Measurements from ENCODE around the gene KCNN3. TPM values are rescaled to one million over a fixed set of nuclear protein-coding genes. Genes with fewer than 3 reads are reported as not detected.

KCNN3 gene
- total RNA-seq, 1 donor from 2014 or later = 0.07 TPM

- intact Hi-C loops (cut with micrococcal nuclease) = no loop called here
Measured at GRCh38 chr1:154880671-154881070, 10.6 kb upstream of the KCNN3 start.

- intact Hi-C loops (cut with micrococcal nuclease) = loop anchor here (10.0 kb wide), 2 partner anchors 56 to 104 kb away; partner anchors contain the start of gene PMVK
Measured at GRCh38 chr1:154879038-154879421, 8.9 kb upstream of the KCNN3 start.

GRCh38 chr1:154878371-154879037, 8.4 kb upstream of the KCNN3 start:
- intact Hi-C loops (cut with micrococcal nuclease) = loop anchor here (1.0 to 10.0 kb wide), 5 partner anchors 56 to 399 kb away; partner anchors contain the start of gene PMVK

- intact Hi-C loops (cut with micrococcal nuclease) = loop anchor here (10.0 kb wide), 2 partner anchors 57 to 103 kb away; partner anchors contain the start of gene PMVK
Measured at GRCh38 chr1:154877370-154877974, 7.4 kb upstream of the KCNN3 start.

- intact Hi-C loops (cut with micrococcal nuclease) = loop anchor here (10.0 kb wide), 2 partner anchors 58 to 102 kb away; partner anchors contain the start of gene PMVK
Measured at GRCh38 chr1:154876842-154877369, 6.8 kb upstream of the KCNN3 start.

- intact Hi-C loops (cut with micrococcal nuclease) = loop anchor here (10.0 kb wide), 2 partner anchors 60 to 100 kb away; partner anchors contain the start of gene PMVK
Measured at GRCh38 chr1:154874465-154874864, 4.4 kb upstream of the KCNN3 start.

GRCh38 chr1:154873321-154873950, 3.4 kb upstream of the KCNN3 start:
- intact Hi-C loops (cut with micrococcal nuclease) = loop anchor here (10.0 kb wide), 2 partner anchors 61 to 99 kb away; partner anchors contain the start of gene PMVK

- intact Hi-C loops (cut with micrococcal nuclease) = loop anchor here (10.0 kb wide), 2 partner anchors 63 to 97 kb away; partner anchors contain the start of gene PMVK
Measured at GRCh38 chr1:154871374-154871773, 1.3 kb upstream of the KCNN3 start.

- intact Hi-C loops (cut with micrococcal nuclease) = loop anchor here (10.0 kb wide), 2 partner anchors 64 to 96 kb away; partner anchors contain the start of gene PMVK
Measured at GRCh38 chr1:154870734-154871133, 653 bp upstream of the KCNN3 start.

DNA sequence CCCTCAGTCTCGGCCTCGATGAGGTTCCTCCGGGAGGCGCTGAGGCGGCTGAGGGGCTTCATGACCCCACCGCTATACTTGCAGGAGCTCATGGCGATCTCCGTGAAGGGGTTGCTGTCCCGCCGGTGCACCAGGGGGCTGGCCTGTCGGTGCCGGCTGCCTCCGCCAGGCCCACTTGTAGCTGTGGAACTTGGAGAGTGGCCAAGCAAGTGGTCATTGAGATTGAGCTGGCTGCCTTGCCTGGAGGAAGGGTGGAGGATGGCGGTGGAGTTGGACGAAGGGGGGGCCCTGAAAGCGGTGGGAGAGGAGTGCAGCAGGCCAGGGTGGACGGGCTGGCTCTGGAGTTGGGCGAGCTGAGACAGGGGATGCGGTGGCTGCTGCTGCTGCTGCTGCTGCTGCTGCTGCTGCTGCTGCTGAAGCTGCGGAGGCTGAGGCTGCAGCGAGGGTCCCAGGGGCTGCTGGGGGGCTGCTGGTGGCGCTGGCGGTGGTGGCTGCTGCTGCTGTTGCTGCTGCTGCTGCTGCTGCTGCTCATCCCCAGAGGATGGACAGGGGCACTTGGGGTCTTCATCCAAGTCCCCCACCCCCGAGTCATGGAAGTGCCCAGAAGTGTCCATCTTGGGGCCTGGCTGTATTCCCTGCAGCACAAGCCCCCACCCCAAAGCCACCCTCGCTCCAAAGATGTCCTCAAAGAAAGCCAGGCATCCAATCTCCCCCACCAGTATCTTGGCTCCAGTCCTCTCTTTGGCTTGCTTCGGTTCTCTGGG, 548 bp downstream of the KCNN3 start:
- intact Hi-C loops (cut with micrococcal nuclease) = loop anchor here (10.0 kb wide), 2 partner anchors 65 to 95 kb away; partner anchors contain the start of gene PMVK

- intact Hi-C loops (cut with micrococcal nuclease) = no loop called here
Measured at GRCh38 chr1:154867841-154868605, 2.1 kb downstream of the KCNN3 start.

GRCh38 chr1:154867064-154867825, 2.8 kb downstream of the KCNN3 start:
- intact Hi-C loops (cut with micrococcal nuclease) = no loop called here

- intact Hi-C loops (cut with micrococcal nuclease) = no loop called here
Measured at GRCh38 chr1:154866257-154867063, 3.6 kb downstream of the KCNN3 start.

DNA sequence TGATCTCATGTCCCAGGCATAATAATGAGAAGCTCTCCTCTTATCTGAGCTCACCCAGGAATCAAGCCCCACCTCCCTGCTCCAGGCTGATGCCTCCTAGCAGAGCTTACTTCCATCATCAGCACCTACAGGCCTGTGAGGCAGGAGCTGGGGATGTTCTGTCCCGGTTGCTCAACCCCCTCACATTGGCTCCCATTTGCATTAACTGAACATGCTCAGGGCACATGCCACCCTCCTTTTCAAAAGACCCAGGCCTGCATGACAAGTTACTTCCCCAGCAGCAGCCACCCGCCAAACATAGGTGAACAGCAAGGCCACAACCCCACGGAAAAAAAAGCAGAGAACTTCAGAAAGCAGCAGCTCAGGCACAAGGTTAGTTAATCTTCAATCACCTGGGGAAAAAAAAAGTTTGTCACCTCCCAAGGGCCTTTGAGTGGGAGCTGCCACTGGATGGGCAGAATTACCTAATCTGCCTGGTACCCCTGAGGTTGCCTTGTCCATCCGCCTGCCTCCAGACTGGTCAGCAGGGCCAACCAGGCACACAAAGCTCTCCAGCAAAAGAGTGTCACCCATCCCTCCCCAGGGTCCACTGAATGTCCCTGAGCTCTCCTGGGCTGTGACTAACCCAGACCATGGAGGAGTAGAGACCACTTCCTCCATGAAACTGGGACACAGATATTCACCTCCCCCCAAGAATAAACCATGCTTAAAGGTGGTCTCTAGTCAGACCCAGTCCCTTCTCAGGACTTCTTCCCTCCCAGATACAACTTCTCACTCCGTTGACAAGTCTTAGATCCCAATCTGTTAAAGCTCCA, 4.4 kb downstream of the KCNN3 start:
- intact Hi-C loops (cut with micrococcal nuclease) = no loop called here

DNA sequence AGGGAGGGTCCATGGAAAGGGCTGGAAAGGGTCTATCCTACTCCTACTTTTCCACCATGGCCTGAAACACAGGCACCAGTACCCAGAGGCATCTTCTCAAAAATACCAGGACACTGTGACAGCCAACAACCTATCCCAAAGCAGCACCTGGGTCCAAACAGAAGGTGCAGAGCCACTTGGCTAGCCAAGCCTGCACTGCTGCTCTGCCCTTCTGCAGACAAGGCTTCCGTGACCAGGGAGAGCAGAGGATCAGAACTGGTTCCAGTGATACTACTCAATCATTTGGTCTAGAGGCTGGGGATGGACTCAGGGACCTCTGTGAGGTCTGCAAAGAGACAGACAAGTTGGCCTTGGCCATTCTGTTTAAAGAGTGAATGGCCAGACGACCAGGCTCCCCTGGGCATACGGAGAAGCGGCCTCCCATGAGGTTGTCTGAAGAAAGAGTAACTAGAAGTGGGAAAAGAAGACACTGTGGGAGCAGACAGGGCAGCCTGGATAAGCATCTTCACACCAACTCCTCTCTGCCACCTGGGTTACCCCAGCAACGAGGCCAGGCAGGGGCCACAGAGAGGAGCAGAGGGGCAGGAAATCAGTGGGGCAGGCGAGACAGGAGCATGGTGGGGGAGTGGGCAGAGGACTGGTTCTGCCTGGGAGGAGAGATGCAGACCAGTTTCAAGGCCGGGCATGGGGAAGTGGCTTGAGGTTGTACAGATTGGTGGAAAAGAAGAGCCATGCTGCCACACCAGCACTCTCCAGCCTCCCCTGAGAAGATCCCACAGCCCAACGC, 5.7 kb downstream of the KCNN3 start:
- intact Hi-C loops (cut with micrococcal nuclease) = no loop called here

GRCh38 chr1:154863315-154864174, 6.5 kb downstream of the KCNN3 start:
- intact Hi-C loops (cut with micrococcal nuclease) = no loop called here
